NCI-H82 (cell line): ENCODE results near the gene CRIP1.

Experiments used
- DNase-seq: peaks from one replicate; lab custom pipeline; 2025; lab: John Stamatoyannopoulos, UW

Gene CRIP1

DNA sequence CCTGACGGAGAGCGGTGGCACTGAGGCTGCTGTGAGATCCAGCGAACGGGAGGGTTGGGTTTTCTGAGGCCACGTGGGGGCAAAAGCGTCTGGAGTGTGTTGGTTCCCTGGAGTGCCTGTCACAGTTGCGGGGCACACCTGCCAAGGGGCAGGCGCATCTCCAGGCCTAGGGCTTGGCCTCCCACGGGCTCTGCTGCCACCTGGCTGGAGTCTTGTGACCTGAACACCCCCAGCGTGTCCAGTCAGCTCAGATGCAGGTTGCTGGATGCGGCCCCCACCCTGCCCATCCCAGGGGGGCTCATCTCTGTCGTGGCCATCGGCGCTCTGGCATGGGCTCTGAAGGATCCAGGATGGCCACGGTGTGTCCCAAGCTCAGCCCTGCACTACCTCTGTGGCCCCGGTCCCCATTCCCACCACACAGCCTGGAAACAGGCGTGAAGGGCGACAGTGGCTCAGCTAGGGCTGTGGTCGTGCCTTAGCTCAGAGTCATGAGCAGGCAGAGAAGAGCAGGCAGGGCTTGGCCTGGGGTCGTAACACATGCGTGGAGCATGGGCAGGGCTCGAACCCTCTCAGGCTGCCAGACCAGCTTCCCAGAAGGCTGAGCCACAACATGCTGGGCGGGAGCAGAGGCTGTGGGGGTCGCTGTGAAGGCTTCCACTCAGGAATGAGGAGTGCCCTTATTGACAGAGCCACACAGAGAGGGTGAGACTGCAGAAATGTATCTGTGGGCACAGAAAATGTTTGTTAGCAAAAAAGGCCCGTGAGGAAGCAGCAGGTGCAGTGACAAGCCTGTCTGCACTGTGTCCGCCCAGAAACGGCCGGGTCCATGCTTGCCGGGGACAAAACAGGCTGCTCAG lies 35.6 kb upstream of the CRIP1 start:
- no peak for DNase-seq

DNA sequence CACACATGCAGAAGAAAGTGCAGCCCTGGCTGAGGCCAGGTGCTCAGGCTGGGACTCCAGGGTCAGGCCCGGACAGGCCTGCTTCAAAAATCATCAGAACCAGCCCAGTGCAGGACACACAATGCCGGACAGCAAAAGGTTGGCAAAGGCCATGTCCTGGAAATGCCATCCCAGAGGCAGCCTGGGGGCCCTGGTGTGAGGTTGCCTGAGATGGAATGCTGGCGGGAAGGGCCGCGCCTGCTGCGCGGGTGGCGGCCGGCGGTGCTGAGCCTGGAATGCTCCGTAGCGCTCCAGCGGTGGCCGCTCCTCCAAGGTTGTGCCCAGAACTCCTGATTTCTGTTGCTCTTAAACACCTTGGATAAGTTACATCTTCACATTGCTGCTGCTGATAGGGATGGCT lies 33.7 kb upstream of the CRIP1 start:
- DNase-seq: no peak

GRCh38 chr14:105453847-105454246 lies 32.8 kb upstream of the CRIP1 start:
- DNase-seq: no peak

DNA sequence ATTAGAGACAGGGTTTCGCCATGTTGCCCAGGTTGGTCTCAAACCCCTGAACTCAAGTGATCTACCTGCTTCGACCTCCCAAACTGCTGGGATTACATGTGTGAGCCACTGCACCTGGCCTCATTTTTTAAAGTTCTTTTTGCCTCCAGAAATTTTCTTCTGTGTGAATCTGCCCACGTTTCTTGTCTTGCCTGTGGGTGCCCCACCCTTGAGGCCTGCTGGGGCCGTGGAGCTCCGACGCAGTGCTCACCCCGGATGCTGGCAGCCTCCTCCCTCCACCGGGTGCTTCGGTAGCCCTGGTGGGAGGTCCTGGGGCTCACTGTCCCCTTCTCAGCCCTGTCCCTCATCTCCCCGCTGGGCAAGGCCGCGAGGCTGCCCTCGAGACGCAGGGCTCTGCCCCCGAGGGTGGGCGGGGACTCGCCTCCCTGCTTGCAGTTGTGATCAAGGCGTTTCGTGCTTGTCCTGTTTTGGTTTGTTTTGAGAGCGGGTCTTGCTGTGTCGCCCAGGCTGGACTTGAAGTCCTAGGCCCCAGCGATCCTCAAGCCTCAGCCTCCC lies 31.5 kb upstream of the CRIP1 start:
- no peak for DNase-seq

DNA sequence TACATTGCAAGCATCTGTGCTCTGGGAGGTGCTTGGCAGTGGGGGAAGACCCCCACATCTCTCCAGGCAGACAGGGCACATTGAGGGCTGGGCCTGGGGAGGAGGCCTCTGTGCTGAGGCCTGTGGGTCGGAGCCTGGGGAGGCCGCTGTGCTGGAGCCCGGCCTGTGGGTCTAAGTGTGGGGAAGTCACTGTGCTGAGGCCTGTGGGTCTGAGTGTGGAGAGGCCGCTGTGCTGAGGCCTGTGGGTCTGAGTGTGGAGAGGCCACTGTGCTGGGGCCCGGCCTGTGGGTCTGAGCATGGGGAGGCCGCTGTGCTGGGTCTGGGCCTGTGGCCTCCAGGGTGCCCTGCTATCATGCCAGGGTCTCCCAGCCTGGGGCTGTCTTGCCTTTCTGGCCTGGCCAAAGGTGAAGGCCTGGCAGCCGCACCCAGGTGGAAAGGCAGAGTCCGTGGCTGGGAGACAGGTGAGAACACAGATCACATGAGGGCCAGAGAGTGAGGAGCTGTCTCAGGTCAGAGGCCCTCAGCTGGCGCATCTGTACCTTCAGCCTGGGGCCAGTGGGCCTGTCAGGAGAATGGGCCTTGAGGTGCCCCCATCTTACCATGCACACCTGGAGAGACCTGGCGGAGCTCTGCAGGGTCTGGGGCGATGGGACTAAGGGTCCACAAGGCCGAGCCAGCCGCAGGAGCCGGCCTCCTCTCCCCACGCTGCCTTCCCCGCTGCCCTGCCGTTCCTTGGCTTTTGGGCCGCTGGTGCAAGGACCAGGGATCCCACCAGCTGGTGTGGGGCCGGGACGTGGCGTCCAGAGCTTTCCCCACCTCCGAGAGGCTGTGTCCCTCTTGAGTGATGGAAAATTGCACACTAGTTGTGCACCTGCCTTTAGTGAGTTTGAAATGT lies 30.7 kb upstream of the CRIP1 start:
- no peak for DNase-seq

DNA sequence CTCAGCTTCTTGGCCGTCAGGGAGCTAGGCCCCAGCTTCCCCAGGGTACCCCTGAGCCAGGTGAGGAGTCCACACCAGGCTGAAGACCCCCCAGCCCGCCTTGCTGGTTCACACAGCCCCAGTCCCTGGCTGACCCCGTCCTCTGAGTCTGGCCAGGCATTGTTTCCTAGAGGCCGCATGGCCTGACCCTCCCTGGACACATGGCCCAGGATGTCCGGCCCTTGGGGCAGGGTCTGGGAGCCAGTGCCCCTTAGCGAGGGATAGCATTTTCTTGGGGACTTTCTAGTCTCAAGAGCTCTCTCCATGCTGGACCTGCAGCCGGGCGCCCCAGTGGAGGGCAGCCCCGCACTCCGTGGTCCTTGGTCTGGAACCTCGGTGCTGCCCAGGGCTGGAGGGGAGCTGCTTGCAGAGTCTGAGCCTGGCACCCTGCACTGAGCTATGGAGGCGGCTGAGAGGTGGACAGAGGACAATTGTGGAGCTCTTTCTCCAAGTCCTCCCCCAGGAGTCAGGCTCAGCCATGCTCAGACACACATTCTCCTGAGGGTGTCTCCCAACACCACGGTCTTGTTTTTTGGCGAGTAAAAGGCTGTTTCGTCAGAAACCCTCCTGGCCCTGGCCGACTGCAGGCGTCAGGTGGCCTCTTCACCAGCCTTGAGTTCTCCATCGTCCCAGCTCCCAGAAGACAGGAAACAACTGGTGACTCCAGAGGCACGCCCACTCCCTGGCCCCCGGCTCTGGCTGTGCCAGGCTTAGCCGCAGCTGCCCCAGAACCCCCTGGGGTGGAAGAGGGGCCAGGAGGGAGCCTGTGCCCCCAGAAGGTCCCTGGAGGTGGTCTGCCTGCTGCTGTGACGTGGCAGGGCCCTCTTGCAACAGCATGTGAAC lies 29.7 kb upstream of the CRIP1 start:
- DNase-seq: no peak

DNA sequence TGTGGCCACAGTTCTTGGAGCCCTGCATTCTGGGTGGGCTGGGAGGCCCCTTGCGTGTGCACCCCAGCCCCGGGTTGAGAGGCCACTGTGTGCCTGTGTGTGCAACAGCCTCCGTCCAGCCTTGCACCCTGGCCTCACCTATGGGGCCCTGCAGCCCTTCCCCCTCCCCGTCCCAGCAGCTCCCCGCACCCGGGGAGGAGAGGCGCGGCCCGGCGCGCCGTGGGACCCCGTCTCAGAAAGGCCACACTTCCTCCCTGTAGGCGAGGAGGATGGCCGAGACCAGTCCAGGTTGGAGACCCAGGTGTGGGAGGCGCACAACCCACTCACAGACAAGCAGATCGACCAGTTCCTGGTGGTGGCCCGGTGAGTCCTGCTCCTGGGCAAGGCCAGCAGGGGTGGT lies 28.7 kb upstream of the CRIP1 start:
- no peak for DNase-seq

DNA sequence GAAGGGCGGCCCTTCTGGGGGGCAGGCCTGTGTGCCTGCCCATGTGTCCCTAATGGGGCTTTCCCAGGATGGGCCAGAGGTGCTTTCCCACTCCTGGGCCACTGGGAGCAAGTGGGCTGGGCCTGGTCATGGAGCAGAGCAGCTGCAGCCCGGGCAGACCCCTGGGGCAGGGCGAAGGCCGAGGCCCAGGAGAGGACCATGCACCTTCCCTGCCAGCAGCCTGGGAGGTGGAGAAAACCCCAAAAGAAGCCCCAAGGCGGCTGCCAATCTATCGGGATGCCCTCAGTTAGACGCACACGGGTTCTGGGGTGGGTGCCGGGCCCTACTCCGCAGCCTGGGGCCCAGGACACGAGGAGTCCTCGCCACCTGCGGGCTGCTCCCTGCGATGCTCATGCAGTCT lies 28.1 kb upstream of the CRIP1 start:
- no peak for DNase-seq

GRCh38 chr14:105460116-105460515 lies 26.6 kb upstream of the CRIP1 start:
- DNase-seq: no peak

- no peak for DNase-seq
These were observed 26.1 kb upstream of the CRIP1 start for GRCh38 chr14:105460616-105461015.

GRCh38 chr14:105461903-105462302 lies 24.8 kb upstream of the CRIP1 start:
- no peak for DNase-seq

GRCh38 chr14:105464501-105464900 lies 22.2 kb upstream of the CRIP1 start:
- no peak for DNase-seq

DNA sequence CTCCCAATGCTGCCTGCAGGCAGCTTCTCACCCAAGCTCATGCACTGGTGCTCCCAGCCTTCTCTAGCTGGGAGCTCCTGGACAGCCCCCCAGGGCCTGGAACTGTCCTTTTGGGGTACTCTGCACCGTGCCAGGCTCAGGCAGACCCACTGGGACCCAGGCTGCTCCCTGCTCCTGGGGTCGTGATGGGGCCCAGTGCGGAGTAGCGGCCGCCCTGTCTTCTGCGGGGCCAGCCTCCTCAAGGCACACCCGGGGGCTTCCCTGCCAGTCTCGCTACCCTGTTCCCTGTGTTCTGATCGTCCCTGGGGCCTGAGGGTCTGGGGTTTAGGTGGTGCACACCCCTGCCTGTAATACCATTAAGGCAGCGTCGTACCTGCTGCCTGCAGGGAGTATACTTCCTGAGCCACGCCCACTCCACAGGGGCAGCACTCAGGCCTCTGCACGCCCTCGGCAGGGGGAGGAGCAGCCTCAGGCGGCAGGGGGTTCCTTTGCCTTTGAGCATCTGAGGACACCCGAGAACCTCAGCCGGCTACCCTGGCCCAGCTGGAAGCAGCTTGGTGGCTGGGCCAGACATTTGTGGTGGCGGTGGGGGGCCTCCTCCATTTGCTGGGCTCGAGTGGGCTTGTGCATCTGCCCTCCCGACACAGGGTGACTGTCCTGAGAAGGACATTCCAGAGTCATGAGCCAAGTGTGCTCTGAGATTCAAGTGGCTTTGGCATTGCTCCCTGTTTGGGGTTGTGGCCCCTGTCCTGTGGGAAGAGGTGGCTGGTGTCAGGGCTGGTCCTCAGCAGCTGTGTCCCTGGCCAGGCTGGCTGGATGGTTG lies 21.3 kb upstream of the CRIP1 start:
- DNase-seq: no peak

DNA sequence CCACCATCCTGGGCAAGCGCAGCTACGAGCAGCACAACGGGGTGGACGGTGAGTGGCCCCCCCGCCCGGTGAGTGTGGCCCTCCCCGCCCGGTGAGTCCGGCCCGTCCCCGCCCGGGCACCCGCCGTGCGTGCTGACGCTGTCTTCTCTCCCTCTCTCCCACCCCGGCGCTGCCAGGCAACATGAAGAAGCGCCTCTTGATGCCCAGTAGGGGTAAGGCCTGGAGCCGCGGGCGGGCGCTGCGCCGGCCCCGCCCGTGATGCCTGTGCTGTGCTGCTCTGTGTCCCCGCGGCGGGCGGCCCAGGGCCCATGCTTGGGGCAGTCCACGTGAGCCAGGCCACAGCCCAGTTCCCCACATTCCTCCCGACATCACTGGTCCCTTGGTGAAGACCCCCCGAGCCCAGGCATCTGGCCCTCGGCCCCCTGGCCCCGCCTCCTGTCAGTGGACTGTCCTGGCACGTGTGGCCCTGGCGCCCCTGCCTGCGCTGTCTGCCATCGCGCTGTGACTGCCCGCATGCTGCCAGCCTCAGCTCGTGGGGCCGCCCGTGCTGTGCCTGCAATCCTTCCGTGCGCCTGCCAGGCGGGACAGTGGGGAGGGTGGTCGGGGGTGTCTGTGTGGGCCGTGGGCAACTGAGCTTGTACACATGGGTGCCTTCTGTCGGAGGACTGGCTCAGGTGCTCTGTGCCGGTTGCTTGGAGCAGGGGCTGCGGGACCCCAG lies 20.0 kb upstream of the CRIP1 start:
- no peak for DNase-seq

DNA sequence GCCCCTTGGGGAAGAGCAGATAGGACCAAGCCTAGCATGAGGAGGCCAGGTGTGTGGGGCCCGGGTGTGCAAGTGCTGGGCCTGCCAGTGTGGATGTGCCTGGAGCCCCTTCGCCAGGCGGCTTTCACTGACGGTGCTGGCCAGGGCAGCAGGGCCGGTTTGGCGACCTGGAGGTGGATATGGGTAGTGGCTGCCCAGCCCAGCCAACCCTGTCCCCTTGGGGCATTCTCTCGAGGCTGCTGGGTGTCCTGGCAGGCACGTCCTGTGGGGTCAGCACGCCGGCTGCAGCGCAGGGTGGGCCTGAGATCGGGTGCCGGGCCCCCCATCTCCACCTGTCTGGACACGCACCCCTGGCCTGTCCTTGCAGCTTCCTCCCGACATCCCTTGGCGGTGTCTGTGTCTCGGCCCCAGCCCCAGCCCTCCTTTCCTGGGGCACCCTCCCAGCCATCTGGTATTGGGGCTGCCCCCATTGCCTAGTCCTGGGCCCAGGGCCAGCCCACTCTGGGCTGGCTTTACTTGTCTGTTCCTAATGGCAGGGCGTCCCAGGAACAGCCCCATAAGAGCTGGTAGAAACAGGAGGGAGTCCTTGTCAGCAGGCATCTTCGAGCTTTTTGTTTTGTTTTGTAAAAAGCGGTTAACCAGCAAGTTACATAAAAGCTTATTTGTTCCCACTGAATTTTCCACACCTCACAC lies 19.3 kb upstream of the CRIP1 start:
- DNase-seq: no peak

GRCh38 chr14:105467942-105468471 lies 18.7 kb upstream of the CRIP1 start:
- no peak for DNase-seq

- DNase-seq: no peak
These were observed 18.0 kb upstream of the CRIP1 start for GRCh38 chr14:105468621-105469241.

GRCh38 chr14:105469456-105470349 lies 17.0 kb upstream of the CRIP1 start:
- no peak for DNase-seq
